HG02973 (cell line): ENCODE data around the gene B3GNT7.

Experiments used
- ATAC-seq: cut with Tn5 transposase; IDR thresholded peaks from one replicate; pipeline ENCODE4 v1.9.1; 2021; ENCODE audit warnings: moderate library complexity; ENCODE audit not compliant: unreplicated experiment

The B3GNT7 gene

GRCh38 chr2:231383416-231384108 lies 11.9 kb upstream of the B3GNT7 start:
- ATAC-seq, result no peak

GRCh38 chr2:231384109-231384435 lies 11.4 kb upstream of the B3GNT7 start:
- no peak for ATAC-seq

- no peak for ATAC-seq
Measured at GRCh38 chr2:231384970-231385369, 10.5 kb upstream of the B3GNT7 start.

GRCh38 chr2:231385429-231385828 lies 10.1 kb upstream of the B3GNT7 start:
- ATAC-seq, result no peak

- no peak for ATAC-seq
Measured at GRCh38 chr2:231386446-231386845, 9.1 kb upstream of the B3GNT7 start.

GRCh38 chr2:231387904-231388724 lies 7.4 kb upstream of the B3GNT7 start:
- no peak for ATAC-seq

GRCh38 chr2:231388725-231389346 lies 6.7 kb upstream of the B3GNT7 start:
- no peak for ATAC-seq

GRCh38 chr2:231390667-231391066 lies 4.8 kb upstream of the B3GNT7 start:
- ATAC-seq, result no peak

- ATAC-seq, result no peak
Measured at GRCh38 chr2:231391981-231392380, 3.5 kb upstream of the B3GNT7 start.

GRCh38 chr2:231392431-231393148 lies 2.9 kb upstream of the B3GNT7 start:
- ATAC-seq, result no peak

- no peak for ATAC-seq
Measured at GRCh38 chr2:231393149-231394131, 2.1 kb upstream of the B3GNT7 start.

GRCh38 chr2:231394211-231395141 lies 1.0 kb upstream of the B3GNT7 start:
- peak; percentile 53 for ATAC-seq

GRCh38 chr2:231396058-231396821 lies 730 bp downstream of the B3GNT7 start:
- ATAC-seq, result no peak

GRCh38 chr2:231397011-231397927 lies 1.8 kb downstream of the B3GNT7 start:
- ATAC-seq, result no peak

GRCh38 chr2:231397928-231398294 lies 2.4 kb downstream of the B3GNT7 start:
- ATAC-seq, result no peak

GRCh38 chr2:231398585-231398984 lies 3.1 kb downstream of the B3GNT7 start:
- ATAC-seq, result no peak

- no peak for ATAC-seq
Measured at GRCh38 chr2:231399046-231399852, 3.7 kb downstream of the B3GNT7 start.
